HCT116 (cell line): ENCODE results near the gene SH3BP1.

Experiments used
- EGR1 ChIP-seq: IDR thresholded peaks from 2 replicates; pipeline ENCODE4 v1.6.1; 2012; ENCODE audit warnings: low read depth
- POLR2A ChIP-seq: IDR thresholded peaks from 2 replicates; pipeline ENCODE4 v1.7.0; 2011; ENCODE audit warnings: borderline replicate concordance; ENCODE audit not compliant: insufficient read depth, insufficient read length; ENCODE audit errors: extremely low read depth
- TF ChIP-seq, protein P1 (sequence below): IDR thresholded peaks from 2 replicates; pipeline ENCODE4 v1.6.1; 2012

DNA sequence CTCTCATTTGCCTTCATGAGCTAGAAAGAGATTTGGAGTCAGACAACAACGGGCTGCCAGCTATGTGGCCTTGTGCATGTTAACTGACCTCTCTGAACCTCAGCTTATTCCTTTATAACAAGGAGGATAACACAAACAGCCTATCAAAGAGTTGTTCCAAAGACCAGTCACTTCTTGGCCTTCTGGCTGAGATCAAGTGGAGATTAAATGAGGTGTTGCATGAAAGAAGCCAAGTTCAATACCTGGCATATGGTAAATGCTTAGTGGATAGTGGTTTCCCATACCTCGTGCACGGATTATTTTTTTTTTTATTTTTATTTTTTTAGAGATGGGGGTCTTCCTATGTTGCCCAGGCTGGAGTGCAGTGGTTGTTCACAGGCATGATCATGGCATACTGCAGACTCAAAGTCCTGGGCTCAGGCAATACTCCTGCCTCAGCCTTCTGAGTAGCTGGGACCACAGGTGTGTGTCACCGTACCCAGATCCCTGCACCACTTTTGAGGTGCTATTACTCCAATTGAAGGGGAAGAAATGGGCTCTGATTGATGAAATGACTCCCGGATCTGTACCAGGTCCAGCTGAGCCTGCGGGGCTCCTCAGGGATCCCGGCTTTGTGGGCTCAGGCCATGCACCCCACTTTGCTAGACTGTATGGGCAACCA is 40.9 kb downstream of the SH3BP1 start:
- TF ChIP-seq EGR1, result no peak
- no peak for TF ChIP-seq POLR2A
- TF ChIP-seq, protein P1, sequence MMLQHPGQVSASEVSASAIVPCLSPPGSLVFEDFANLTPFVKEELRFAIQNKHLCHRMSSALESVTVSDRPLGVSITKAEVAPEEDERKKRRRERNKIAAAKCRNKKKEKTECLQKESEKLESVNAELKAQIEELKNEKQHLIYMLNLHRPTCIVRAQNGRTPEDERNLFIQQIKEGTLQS, result no peak
